Endothelial cell of umbilical vein (primary cell): Measurements from ENCODE around the gene EPC1. TPM values are rescaled to one million over a fixed set of nuclear protein-coding genes. Genes with fewer than 3 reads are reported as not detected.

ENCODE experiments used
- BruUV-seq: library from RNA; stranded (reverse); fragments of 400-500 nt; replicated peaks from 2 replicates; lab custom pipeline; 2021; lab: Mats Ljungman, UMichigan
- CTCF ChIA-PET: fragments of 300-600, 350-600 bp; sonication (Branson Sonifier 250); formaldehyde crosslinking; loops from one replicate; lab custom pipeline; 2021; ENCODE audit warnings: antibody characterized with exemption, inconsistent platforms; lab: Charles Lee
- POLR2A ChIA-PET: fragments of 300-600, 350-600 bp; sonication (Branson Sonifier 250); formaldehyde crosslinking; loops from one replicate; lab custom pipeline; 2021; ENCODE audit warnings: antibody characterized with exemption, inconsistent platforms; lab: Charles Lee
- DNase-seq: peaks from one replicate; pipeline ENCODE4 v3.0.0-alpha.2; 2011; ENCODE audit warnings: low read depth, low spot score
- FAIRE-seq: peaks from 2 replicates; lab custom pipeline; 2011; peaks lifted over from hg19 to GRCh38; lab: Jason Lieb, UNC
- H2AFZ ChIP-seq: 2 replicates; pipeline ENCODE4 v1.6.0; 2012; ENCODE audit warnings: low read depth, low read length, control low read depth, inconsistent platforms
- H3K27ac ChIP-seq: 2 replicates; pipeline ENCODE4 v1.5.1; 2011; ENCODE audit warnings: low read depth, mild to moderate bottlenecking, control low read depth, low read length, moderate library complexity; ENCODE audit not compliant: insufficient read depth
- H3K27me3 ChIP-seq, 2 experiments: 2 replicates each; pipeline versions ENCODE4 v1.6.0 to v1.6.1; 2011; ENCODE audit warnings: low read length in 2 of 2, mixed read lengths in 1 of 2; ENCODE audit not compliant: control insufficient read depth in 2 of 2, insufficient read depth in 2 of 2
- H3K36me3 ChIP-seq, 2 experiments: 2 replicates in 1 of 2; 3 replicates in 1 of 2; pipeline ENCODE4 v1.5.1; 2011; ENCODE audit warnings: low read length in 2 of 2, mild to moderate bottlenecking in 1 of 2, moderate library complexity in 1 of 2; ENCODE audit not compliant: control insufficient read depth in 2 of 2, insufficient read depth in 2 of 2; ENCODE audit errors: extremely low read depth in 1 of 2
- H3K4me1 ChIP-seq: 3 replicates; pipeline ENCODE4 v1.5.1; 2011; ENCODE audit warnings: mild to moderate bottlenecking, low read length; ENCODE audit not compliant: control insufficient read depth, insufficient read depth; ENCODE audit errors: extremely low read depth
- H3K4me2 ChIP-seq: 2 replicates; pipeline ENCODE4 v1.6.1; 2011; ENCODE audit warnings: low read length, control low read depth, mixed read lengths; ENCODE audit not compliant: insufficient read depth
- H3K4me3 ChIP-seq, 3 experiments: fragments of 200-600 bp in 1 of 3; sonication (generic), shearing (Covaris generic) in 1 of 3; replicated peaks in 1 of 3; 2 replicates each; pipeline ENCODE4 v1.5.1; 2011 to 2016; ENCODE audit warnings: control low read depth in 3 of 3, low read length in 3 of 3, mild to moderate bottlenecking in 2 of 3, inconsistent platforms in 1 of 3, low read depth in 1 of 3, moderate library complexity in 1 of 3; ENCODE audit not compliant: insufficient read depth in 1 of 3
- H3K79me2 ChIP-seq: 2 replicates; pipeline ENCODE4 v1.6.0; 2012; ENCODE audit warnings: low read length, inconsistent platforms; ENCODE audit not compliant: control insufficient read depth, insufficient read depth
- H3K9ac ChIP-seq: replicated peaks from 2 replicates; pipeline ENCODE3; 2011; ENCODE audit warnings: low read length, control low read depth; ENCODE audit not compliant: insufficient read depth; ENCODE audit errors: extremely low read depth
- H3K9me1 ChIP-seq: replicated peaks from 3 replicates; pipeline ENCODE4 v1.6.0; 2011; ENCODE audit warnings: mild to moderate bottlenecking, low read length; ENCODE audit not compliant: control insufficient read depth, insufficient read depth; ENCODE audit errors: extremely low read depth
- H3K9me3 ChIP-seq: replicated peaks from 2 replicates; pipeline ENCODE4 v1.5.1; 2012; ENCODE audit warnings: low read length, inconsistent platforms; ENCODE audit not compliant: control insufficient read depth, insufficient read depth
- H4K20me1 ChIP-seq: replicated peaks from 2 replicates; pipeline ENCODE3; 2011; ENCODE audit warnings: mild to moderate bottlenecking, low read length; ENCODE audit not compliant: control insufficient read depth, insufficient read depth; ENCODE audit errors: extremely low read depth
- EZH2 ChIP-seq: IDR thresholded peaks from 2 replicates; pipeline ENCODE4 v1.6.1; 2012; ENCODE audit warnings: borderline replicate concordance, low read depth, mild to moderate bottlenecking, moderate library complexity, low read length, inconsistent platforms; ENCODE audit not compliant: severe bottlenecking
- FOS ChIP-seq: IDR thresholded peaks from 2 replicates; pipeline ENCODE4 v1.6.1; 2011; ENCODE audit warnings: mild to moderate bottlenecking, low read length, moderate library complexity, borderline replicate concordance; ENCODE audit not compliant: insufficient read depth
- GATA2 ChIP-seq: IDR thresholded peaks from 2 replicates; pipeline ENCODE4 v1.7.0; 2011; ENCODE audit warnings: low read depth, mild to moderate bottlenecking, moderate library complexity, mixed read lengths, low read length; ENCODE audit not compliant: insufficient read length, insufficient read depth
- JUN ChIP-seq: IDR thresholded peaks from 2 replicates; pipeline ENCODE4 v1.6.1; 2011; ENCODE audit warnings: borderline replicate concordance, low read depth; ENCODE audit not compliant: insufficient read length, insufficient read depth
- MYC ChIP-seq: IDR thresholded peaks from one replicate; pipeline ENCODE4 v1.6.1; 2011; ENCODE audit warnings: mild to moderate bottlenecking, low read depth, low read length
- POLR2A ChIP-seq: IDR thresholded peaks from 2 replicates; pipeline ENCODE4 v1.6.1; 2012; ENCODE audit warnings: low read depth, mild to moderate bottlenecking, control low read depth, low read length
- POLR2AphosphoS5 ChIP-seq: IDR thresholded peaks from 2 replicates; pipeline ENCODE4 v1.6.1; 2012; ENCODE audit warnings: low read depth, mild to moderate bottlenecking, control low read depth, low read length, moderate library complexity; ENCODE audit not compliant: insufficient read depth
- dilution Hi-C: fragments of 300-500 bp; cut with MboI; formaldehyde crosslinking; loops from one replicate; pipeline ENCODE4 v1.15.0; 2019; ENCODE audit warnings: low sequenced_read_pairs; ENCODE audit not compliant: extremely low pct_ligation_motif_present
- intact Hi-C: fragments of 100-400 bp; cut with micrococcal nuclease; formaldehyde crosslinking; loops from one replicate; pipeline ENCODE4 v1.10.0; 2022
- polyA plus RNA-seq, 4 experiments: library from polyadenylated mRNA; depleted of rRNA in 3 of 4; stranded (reverse) in 3 of 4; unstranded in 1 of 4; fragments of >200 nt; gene quantifications; 2 replicates each; pipeline versions ENCODE4 v1.2.1 to v1.2.3, GENCODE V29; 2011 to 2012; ENCODE audit warnings: missing spikeins in 1 of 4
- total RNA-seq: library from RNA; stranded (reverse); gene quantifications from 2 replicates; pipeline ENCODE4 v1.2.3, GENCODE V29; 2021
- TF ChIP-seq, protein P1 (sequence below): IDR thresholded peaks from 2 replicates; pipeline ENCODE4 v1.6.1; 2011; ENCODE audit not compliant: insufficient read depth, insufficient read length
- TF ChIP-seq, protein P2 (sequence below), 2 donors: IDR thresholded peaks; 1 replicate in 1 of 2; 2 replicates in 1 of 2; pipeline ENCODE4 v1.5.1; 2011; ENCODE audit warnings: low read length in 2 of 2, mild to moderate bottlenecking in 2 of 2, moderate library complexity in 2 of 2, control low read depth in 1 of 2, inconsistent platforms in 1 of 2, low read depth in 1 of 2; ENCODE audit not compliant: insufficient read depth in 1 of 2; ENCODE audit errors: extremely low read depth in 1 of 2

The EPC1 gene
- total and polyA plus RNA-seq, 2 donors (not counting 3 experiments of a cell fraction or from before 2014, with no cell fraction given), result 27.9 to 39.0 TPM

DNA sequence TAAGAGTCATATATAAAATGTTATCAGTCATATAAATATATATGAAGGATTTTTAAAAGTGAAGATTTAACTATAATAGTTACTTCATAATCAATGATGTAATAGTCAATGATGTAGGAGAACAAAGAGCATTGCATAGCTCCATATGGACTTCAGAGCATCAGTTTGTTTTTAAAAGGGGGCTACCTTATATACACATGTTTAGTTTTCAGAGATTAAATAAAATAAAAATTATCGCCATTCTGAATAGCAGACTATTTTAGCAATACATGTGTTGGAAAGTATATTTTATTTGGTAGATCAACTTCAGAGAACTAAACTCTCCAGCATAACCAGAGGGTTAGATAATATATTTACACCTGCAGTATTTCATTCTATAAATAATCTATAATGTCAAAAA is 29.1 kb upstream of the EPC1 start:
- dilution Hi-C loops, result no loop called here
- no peaks in the 10 kb centered on the region for H3K9me3 ChIP-seq
- intact Hi-C loops, result loop anchor here (5.0 kb wide), 1 partner anchor 36 kb away; no protein-coding TSS in a partner anchor
- peaks cover 27% of the 10 kb centered on the region for H3K79me2 ChIP-seq
- ChIA-PET CTCF (interaction anchor here (1.2 to 1.6 kb wide), 3 partner anchors 10 to 17 kb away, joined by 3 to 5 read pairs (median 5); no protein-coding TSS in a partner anchor), POLR2A (no interaction called here)
- H3K4me2 ChIP-seq, result peak overlapping the region; percentile 96
- H3K9ac ChIP-seq, result peak overlapping the region; percentile 98
- H3K4me3 ChIP-seq, result peak overlapping the region in 2 of 3 experiments; percentile 87 to 99
- H3K27me3 ChIP-seq, result no peaks in the 10 kb centered on the region
- H2AFZ ChIP-seq, result no peak overlapping the region
- peaks cover 13% of the 10 kb centered on the region for H3K4me1 ChIP-seq
- DNase-seq, result peak; percentile 18
- BruUV-seq, result no TSS peak
- H4K20me1 ChIP-seq, result no peaks in the 10 kb centered on the region
- FAIRE-seq, result no peak
- no peak overlapping the region for H3K27ac ChIP-seq
- TF ChIP-seq POLR2AphosphoS5 (no peak), POLR2A (no peak), GATA2 (no peak), MYC (no peak), FOS (no peak), EZH2 (no peak), JUN (no peak)
- TF ChIP-seq, protein P1, sequence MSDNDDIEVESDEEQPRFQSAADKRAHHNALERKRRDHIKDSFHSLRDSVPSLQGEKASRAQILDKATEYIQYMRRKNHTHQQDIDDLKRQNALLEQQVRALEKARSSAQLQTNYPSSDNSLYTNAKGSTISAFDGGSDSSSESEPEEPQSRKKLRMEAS, result no peak
- TF ChIP-seq, protein P2, sequence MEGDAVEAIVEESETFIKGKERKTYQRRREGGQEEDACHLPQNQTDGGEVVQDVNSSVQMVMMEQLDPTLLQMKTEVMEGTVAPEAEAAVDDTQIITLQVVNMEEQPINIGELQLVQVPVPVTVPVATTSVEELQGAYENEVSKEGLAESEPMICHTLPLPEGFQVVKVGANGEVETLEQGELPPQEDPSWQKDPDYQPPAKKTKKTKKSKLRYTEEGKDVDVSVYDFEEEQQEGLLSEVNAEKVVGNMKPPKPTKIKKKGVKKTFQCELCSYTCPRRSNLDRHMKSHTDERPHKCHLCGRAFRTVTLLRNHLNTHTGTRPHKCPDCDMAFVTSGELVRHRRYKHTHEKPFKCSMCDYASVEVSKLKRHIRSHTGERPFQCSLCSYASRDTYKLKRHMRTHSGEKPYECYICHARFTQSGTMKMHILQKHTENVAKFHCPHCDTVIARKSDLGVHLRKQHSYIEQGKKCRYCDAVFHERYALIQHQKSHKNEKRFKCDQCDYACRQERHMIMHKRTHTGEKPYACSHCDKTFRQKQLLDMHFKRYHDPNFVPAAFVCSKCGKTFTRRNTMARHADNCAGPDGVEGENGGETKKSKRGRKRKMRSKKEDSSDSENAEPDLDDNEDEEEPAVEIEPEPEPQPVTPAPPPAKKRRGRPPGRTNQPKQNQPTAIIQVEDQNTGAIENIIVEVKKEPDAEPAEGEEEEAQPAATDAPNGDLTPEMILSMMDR (IDR thresholded peaks at IDR 0.05; ENCODE audit: extremely low read depth in 1 of 2, insufficient read depth in 1 of 2, low read depth in 1 of 2, low read length in 2 of 2), result no peak
- H3K36me3 ChIP-seq, result no peaks in the 10 kb centered on the region
- H3K9me1 ChIP-seq, result no peaks in the 10 kb centered on the region
